ENCODE measurements around the gene FMNL2.
A peak's percentile ranks its signal among the peaks of the same experiment; 100 is the strongest.

The FMNL2 gene

DNA sequence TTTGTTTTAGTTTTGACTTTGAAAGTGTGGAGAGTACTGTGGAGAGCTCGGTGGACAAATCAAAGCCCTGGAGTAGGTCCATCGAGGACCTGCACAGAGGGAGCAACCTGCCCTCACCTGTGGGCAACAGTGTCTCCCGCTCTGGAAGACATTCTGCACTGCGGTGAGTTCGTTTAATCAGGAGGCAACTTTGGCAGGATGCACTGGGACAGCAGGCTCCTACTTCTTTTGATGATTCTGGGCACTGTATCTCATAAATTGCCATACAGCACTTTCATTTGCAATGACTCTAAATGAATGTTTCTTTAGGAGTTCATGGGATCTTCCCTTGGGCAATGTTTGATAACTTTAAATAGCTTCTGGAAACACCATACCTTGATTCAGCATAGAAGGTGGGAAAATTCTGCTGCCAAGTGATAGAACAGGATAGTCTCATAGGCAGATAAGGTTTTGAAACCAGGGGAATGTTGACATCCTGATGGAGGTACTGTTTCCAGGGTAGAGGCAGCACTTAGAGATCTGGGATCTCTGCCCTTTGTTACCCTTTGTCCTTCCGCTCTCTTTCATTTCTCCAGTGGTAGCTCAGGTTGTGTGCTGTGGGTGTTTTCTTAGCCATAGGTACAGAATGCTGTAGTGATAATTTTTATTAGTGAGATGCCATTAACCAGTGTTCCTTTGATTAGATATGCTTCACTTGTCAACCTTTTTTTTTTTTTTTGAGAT is 226.1 kb downstream of the FMNL2 start:
- DNase-seq = no peak

DNA sequence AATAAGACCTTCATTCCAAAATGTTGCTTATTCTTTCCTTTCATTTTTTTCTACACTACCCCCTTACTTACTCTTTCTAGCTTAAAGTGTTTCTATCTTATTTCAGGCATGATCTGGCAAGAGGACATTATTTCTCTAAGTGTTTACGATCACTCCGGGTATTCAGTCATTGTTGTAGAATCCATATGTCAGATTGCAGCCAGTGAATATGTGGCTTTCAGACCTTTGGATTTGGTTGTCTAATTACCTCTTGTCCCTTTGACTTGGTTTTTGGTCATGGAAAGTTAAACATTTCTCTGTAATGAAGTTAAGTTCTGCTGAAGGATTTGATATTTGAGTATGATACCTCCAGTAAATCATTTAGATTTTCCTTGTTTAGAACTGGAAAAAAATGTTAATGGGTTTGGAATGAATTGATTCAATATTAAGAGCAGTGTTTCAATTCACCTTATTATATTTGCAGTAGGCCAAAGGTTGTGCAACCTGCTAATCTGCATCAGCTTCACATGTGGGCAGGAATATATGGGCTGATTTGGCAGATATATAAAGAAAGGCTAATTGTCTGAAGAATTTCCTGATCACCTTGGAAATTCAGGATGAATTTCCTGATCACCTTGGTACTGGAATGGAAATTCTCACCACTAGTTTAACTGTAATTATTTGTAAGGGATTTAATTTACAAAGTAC is 227.4 kb downstream of the FMNL2 start:
- no peak for DNase-seq

DNA sequence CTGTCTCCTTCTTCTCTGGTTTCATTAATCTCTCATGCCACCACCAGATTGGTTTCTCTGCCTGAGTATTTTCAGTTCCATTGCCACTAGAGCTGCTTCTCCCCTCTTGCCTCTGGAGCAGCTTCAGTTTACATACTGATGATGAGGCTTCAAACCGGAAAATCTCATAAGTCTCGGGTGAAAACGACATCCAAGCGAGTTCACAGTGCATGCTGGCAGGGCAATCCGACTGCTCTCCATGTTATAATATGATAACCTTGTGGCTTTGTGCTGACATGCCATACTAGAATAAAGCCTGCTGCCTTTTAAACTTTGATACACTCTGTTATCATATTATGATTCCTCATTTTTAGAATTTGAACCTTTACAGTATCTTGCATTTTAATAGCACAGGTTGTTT is 228.8 kb downstream of the FMNL2 start:
- DNase-seq = no peak

DNA sequence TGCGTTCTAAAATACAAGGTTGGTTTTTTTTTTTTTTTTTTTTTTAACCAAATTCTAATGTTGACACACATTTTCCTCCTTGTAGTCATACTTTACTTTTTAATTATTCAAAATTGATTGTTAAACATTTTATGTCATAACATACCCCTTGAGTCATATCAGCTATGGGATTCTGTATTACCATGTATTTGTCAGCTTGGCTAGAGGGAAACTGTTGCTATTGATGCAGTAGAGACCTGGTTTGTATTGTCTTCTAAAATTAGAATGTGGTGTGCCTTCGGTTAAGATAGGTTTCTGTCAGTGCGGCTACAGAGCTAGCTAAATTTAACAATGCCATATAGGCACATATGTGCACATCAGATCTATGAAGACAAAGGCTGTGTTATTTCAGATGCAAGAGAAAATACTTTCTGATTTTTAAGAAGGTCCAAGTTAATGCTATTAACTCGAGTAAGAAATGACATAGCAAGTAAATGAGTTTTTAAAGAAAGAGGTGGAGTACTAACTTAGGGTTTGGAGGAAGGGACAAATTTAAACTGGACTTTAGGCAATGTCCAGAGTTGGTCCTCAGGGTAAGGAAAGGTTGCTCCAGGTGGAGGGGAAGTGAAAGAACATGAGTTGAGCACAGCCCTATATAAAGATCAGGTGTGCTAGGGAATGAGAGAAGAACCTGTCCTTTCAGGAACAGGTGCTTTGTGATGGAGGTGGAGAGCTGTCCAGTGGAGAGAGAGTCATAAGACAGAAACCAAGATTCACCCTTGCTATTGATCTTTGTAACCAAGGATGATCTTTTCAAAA is 230.0 kb downstream of the FMNL2 start:
- no peak for DNase-seq

DNA sequence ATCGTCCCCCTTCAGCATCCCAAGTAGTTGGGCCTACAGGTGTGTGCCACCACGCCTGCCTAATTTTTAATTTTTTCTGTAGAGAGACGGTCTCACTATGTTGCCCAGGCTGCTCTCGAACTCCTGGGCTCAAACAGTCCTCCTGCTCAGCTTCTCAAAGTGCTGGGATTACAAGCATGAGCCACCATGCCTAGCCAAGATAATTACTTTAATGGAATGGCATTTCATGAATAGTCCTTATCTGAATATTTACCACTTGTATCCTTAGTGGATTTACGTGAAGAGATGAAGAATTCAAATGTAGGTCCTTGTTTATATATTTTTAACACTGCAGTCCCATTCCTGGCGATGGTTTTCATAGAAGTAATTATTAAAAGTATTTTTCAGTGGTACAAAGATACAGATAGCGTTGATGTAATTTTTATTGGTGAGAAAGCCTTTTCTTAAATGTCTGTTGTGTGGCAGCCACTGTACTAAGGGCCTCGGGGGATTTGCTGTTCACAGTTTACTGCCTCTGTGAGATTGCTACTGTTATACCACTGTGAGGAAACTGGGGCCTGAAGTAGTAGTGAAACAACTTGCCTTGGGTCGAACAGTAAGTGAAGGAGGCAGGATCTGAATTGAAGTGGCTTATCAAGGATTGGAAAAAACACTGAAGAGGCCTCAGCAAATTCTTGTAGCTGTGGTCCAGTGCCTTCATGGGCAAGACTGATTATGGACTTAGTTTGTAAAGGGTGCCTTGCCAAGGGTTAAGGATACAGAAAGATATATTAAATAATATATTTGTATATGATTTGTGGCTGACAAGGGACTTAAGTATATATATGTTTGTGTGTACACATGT is 231.1 kb downstream of the FMNL2 start:
- no peak for DNase-seq

DNA sequence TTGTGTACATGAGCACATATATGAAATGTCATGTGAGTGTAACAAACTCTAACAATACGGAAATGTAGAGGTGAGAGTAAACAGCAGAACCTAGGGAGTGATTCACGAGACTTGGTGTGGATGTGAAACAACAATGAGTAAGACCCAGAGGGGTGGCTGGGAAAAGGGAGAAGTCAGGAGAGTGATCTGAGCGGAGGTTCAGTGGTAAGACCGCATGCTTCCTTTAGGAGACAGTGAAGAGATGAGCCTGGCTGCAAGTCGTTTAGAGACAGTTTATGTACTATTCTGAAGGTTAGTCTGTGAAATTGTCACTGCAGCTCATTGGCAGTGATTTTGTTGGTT is 231.7 kb downstream of the FMNL2 start:
- no peak for DNase-seq

DNA sequence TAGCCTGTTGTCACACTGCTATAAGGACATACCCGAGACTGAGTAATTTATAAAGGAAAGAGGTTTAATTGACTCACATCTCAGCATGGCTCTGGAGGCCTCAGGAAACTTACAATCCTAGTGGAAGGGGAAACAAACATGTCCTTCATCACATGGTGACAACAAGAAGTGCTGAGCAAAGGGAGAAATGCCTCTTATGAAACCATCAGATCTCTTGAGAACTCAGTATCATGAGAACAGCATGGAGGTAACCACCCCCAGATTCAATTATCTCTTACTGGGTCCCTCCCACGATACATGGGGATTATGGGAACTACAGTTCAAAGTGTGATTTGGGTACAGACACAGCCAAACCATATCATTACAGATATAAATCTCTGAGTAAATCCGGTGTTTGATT is 233.6 kb downstream of the FMNL2 start:
- no peak for DNase-seq

DNA sequence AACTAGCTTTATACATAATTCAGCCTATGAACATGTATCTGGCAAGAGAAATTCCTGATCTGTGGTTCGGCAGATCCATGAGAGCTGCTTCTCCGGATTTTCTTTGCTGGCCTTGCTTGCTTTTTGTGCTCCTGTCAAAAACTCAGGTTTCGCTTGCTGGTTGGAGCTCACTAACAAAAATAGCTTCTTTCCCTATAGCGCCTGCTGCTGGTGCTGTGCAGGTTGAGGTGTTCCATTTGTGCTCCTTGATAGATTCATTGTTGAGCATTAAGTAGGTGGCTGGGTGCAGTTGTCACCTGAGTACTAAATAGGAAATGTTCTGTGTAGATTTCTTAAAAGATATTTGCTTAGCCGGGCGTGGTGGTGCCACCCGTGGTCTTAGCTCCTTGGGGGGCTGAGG is 234.2 kb downstream of the FMNL2 start:
- no peak for DNase-seq

DNA sequence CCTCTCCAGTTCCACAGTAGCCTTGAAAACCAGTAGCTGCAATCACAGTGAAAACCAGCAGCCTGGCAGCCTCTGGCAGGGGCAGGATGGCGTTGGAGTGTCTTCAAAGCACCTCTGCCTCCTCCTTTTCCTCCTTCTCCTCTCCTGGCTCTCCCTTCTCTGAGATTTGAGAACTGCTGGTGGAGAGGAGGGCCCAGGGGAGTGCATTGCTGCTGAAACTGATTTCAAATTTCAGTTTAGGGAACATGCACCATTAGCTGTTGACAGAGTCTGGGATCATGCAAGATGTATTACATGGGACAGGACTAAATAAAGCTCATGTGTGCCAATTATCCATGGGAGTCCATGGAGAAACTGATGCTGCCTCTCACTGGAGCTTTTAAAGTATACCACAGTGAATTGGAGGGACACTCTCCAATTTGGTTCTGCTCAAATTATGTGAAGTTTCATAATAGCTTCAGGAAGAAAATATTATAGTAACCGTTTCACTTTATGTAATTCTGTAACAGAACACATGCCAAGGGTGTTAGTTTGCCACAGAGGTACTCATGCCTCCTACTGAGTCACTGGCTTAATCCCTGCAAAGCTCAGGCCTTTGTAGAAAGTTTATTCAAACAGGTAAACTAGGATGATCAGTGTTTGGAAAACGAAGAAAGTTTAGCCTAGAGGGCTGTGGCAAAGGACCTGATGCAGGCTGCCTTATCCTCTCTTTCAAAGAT is 236.2 kb downstream of the FMNL2 start:
- no peak for DNase-seq

DNA sequence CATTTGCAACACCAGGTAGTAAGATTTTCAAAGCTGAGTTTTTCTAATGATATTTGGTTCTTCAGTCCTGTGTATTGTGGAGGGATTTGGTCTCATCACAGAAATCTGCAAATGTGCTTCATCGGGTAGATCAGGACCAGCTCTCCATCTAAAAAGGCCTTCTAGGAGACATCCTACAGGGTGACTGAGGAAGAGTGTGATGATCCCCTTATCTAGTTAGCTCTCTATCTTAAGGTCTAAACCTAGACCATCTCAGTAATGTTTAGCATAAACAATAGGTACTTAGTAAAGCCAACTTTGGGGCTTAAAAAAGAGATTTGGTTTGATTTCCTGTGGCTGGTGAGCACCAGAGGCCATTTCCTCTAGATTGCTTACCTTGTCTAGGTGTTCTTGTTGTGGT is 237.1 kb downstream of the FMNL2 start:
- no peak for DNase-seq

DNA sequence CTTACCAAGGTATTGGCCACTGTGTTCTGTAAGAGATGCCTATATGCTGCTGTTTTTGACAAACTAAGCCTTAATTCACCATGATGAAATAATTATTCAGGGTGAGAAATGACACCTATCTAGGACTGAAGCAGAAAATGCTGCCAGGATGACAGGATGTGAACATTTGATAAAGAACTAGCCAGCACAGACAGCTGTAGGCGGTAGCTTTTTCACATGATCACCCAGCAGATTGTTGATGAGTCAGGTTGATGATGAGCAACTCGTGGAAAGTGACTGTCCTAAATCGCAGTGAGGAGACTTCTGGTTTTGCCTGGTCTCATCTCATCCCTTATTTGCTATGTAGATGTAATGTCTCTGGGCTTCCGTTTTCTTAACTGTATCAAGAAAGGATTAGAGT is 238.2 kb downstream of the FMNL2 start:
- no peak for DNase-seq

DNA sequence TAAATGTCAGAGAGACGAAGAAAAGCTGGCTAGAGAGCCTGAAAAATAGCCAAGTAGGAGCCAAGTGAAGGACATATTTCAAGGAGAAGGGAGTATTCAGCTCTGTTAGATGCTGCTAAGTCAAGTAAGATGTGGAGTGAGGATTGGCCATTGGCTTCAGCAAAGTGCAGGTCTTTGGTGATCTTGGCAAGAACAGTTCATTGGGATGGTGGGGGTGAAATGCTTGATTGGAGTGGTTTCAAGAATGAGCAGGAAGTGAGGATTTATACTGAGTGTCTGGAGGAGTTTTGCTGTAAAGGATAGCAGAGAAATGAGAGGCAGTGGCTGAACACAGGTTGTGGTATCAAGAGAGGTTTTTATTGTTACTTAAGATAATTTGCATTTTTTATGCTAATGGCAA is 242.6 kb downstream of the FMNL2 start:
- no peak for DNase-seq

DNA sequence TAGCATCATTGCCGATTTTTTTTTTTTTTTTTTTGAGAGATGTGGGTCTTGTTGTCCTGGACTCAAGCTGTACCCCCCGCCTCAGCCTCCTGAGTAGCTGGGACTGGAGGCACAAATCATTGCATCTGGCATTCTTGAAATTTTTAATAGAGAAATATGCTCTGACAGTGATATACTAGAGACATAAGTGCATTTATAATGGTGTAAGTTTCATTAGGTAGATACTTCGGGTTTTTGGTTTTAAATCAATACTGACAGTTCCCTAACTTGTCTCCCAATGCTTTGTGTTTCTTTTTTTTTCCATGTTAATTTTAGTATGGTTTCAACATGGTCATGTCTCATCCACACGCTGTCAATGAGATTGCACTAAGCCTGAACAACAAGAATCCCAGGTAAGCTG is 243.6 kb downstream of the FMNL2 start:
- no peak for DNase-seq

DNA sequence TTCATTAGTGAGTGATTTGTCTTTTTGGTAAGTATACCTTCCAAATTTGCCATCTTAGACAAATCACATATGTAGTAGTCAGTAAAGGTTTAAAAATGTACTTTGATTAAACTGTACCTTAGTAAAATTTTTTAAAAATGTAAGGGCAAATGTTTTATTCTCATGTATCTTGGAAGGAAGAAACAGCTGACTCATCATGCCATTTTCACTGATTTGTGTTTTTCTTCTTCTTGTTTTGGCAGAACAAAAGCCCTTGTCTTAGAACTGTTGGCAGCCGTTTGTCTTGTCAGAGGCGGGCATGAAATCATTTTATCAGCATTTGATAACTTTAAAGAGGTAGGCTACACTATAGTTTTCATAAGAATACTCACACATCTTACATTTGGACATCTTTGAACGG is 245.7 kb downstream of the FMNL2 start:
- no peak for DNase-seq

DNA sequence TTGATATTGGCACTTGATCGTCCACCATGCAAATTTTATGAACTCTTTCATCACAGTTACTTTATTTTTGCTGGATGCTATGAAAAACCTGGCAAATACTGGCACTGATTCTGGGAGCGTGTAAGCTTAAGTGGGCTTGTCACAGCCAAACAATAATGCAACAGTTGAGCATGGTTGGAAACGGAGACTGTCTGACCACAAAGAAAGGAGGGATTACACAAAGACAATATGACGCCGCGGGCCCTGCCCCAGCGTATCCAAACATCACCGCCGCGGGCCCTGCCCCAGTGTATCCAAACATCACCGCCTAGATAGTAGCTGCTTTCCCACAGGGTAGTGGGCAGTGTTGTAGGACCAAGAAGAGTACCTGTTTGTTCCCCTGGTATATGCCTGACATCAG is 246.4 kb downstream of the FMNL2 start:
- peak; percentile 15 for DNase-seq

DNA sequence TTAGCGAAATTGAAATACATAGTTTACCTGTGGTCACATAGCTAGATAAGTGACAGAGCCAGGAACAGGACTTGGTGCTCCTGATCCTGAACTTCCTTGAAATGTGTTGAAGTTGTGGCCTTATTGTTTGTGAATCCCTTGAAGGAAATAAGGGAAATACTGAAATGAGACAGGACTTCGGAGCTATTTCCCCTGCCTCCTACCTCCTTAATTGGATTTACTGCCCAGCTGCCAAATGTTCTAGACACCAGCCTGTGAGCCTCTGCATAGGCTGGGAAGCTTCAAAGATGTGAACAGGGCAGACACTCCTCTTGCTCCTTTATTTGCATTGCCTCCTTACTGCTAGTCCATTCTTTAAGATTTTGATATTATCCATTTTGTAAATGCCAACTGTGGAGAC is 247.1 kb downstream of the FMNL2 start:
- no peak for DNase-seq

DNA sequence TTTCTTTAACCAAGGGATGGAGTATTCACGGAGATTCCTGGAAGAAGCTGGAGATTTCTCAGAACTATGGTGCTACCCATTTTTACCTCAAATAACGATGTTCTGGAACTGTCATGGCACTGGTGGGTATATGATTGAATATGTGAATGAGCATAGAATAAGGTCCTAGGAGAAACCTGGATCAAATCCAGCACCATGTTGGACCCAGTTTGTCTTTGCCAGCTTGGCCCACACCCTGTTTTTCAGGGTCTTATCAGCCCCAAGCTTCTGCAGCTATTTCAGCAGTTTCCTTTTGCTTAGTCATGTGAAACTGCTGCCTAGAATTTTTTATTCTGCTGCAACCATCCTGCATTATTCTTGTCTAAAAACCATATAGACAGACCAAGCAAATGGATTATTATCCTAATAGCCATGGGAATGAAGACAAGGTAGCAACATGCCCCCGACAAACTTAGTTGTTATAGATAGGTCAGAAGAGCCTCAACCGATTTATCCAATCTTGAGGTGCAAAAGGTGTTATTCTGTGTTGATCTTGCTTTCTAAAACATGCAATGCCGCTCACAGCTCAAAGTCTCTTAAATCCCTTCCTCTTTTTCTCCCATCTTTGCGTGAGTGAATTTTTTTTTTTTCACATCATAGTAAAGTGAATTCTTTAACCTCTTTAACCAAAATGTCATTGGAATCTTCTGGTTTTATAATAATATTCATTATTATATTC is 248.7 kb downstream of the FMNL2 start:
- no peak for DNase-seq

DNA sequence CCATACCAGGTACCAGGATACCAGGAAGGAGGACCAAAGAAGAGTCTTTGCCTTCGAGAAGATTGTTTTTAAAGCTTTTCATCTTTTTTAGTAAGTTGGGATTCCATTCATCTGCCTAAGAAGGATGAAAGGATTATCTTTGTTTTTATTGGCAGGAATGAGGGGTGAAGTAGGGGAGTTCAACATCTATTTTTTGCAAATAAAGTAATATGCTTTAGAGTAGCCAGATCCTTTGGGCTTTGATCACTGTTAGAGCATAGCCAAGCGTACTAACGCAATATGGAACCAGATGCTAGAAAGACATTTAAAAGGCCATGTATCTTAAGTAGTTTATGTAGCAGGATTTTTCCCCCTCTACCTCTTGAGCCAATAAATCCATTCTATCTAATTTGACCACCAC is 249.3 kb downstream of the FMNL2 start:
- DNase-seq = no peak

DNA sequence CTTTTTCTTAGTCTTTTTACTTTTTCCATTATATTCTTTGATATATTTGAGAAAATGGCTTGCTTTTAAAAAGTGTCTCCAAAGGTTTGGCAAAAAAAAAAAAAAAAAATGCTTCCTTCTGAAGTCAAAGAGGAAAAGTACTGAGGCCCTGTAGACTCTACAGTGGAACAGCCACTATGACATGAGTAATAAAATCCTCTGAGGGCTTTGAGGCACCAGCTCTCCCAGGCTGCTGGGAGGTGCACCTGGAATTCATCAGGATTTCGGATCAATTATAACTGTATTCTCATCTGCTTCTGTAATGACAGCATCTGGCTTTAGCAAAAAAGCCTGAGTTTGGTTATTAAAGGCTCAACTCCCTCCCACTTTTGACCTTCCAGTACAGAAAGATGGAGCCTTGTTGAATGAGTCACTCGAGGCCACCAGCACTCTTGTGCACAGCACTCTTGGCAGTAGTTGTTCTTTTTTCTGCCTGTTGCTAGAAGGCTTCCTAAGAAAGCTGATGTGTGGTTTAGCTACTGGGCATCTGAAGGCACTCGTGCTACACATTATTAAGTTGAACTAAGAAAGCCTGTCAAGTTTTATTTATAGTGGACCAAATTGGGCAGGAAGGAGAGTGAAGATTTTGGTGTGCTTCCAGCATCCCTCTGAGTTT is 251.0 kb downstream of the FMNL2 start:
- DNase-seq = no peak

DNA sequence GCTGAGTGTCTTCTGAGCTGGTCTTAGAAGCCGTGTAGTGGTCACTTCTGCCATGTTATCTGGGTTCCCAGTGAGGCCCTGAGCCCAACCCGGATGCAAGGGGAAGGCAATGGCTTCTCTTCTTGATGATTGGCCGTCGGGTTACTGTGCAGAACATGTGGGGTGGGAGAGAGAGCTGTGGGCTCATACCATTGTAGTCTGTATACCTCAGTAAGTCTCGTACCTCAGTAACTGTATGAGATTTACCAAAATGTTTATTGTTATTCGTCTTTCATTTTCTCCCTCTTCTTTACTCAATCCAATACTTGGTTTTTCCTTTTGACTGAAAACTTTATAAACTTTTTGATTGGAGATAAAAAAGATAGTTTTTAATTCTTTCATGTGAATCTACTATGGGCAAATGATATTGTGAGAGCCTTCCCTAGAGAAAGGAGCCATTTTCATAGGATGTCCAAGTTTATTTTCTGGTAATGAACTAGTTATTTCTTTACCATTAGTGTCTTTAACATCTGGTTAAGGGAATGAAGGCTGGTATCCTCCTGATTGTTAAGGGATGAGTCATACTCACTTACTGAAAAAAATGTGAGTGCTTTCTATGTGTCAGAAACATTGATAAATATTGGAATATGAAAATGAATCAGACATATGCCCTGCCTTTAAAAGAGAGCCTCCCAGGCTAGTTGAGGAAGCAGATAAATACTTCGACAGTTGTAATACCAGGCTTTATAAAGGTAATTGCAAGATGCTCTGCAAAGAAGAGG is 252.4 kb downstream of the FMNL2 start:
- no peak for DNase-seq

DNA sequence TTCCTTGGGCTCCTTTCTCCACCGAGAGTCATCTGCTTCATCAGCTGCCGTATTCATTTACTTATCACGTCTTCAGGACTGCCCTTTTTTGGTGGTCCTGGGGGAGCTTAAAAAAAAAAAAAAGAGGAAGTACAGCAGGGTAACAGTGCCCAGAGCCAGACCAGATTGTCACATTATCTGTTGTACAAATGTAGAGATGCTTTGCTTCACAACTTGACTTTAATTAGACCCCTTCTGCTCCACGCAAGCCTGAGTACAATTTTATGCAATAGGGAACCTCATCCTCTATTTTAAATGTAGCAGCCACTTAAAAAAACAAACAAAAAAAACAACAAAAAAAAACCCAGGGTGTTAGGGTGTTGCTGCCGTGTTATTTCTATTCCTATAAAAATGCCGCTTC is 254.0 kb downstream of the FMNL2 start:
- DNase-seq = no peak
